OCI-LY7 (cell line): ENCODE measurements around the gene POPDC3.

Experiments used
- EZH2phosphoT487 ChIP-seq: fragments of 200-600 bp; sonication (generic); IDR thresholded peaks from 2 replicates; pipeline ENCODE4 v1.6.1; 2018; ENCODE audit warnings: low read depth, borderline replicate concordance, mild to moderate bottlenecking, mixed run types, antibody characterized with exemption, low read length, moderate library complexity, mixed read lengths
- TF ChIP-seq, protein P1 (sequence below): fragments of 200-600 bp; sonication (generic); conservative IDR thresholded peaks from 2 replicates; pipeline ENCODE4 v1.5.1; 2014; ENCODE audit warnings: mild to moderate bottlenecking, antibody characterized with exemption, low read length, moderate library complexity, mixed read lengths

DNA sequence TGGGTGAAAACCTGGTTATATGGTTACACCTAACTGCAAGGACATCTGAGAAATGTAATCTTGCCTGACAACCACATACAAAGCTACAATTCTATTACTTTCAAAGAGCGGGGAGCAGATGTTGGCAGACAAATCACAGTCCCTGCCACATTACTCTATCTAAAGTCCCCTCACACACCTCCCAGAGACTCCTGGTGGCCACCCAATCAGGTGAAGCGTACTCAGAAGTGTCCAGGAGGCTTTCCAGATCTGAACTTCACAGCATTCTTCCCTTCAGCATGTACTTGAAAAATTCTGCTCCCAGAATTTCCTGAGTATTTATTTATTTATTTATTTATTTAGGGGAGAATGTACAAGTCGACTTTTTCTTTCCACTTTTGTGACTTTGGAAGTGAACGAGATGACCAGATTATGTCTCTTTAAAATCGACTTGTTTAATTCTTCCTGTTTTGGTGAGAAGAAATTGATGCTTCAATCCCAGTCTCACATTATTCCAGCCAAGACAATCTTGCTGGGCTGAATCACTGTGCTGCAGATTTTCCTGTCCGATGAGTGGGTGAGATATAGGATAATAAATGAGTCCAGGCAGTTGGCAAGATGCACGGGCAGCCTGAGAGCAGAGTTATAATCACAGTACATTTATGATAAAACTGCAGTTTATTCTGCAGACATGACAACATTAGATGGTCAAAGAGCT, 46.9 kb upstream of the POPDC3 start:
- TF ChIP-seq, protein P1, sequence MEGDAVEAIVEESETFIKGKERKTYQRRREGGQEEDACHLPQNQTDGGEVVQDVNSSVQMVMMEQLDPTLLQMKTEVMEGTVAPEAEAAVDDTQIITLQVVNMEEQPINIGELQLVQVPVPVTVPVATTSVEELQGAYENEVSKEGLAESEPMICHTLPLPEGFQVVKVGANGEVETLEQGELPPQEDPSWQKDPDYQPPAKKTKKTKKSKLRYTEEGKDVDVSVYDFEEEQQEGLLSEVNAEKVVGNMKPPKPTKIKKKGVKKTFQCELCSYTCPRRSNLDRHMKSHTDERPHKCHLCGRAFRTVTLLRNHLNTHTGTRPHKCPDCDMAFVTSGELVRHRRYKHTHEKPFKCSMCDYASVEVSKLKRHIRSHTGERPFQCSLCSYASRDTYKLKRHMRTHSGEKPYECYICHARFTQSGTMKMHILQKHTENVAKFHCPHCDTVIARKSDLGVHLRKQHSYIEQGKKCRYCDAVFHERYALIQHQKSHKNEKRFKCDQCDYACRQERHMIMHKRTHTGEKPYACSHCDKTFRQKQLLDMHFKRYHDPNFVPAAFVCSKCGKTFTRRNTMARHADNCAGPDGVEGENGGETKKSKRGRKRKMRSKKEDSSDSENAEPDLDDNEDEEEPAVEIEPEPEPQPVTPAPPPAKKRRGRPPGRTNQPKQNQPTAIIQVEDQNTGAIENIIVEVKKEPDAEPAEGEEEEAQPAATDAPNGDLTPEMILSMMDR, result no peak
- no peak for TF ChIP-seq EZH2phosphoT487
